IMR-90 (cell line): ENCODE results near the gene PLCG2. TPM values are rescaled to one million over a fixed set of nuclear protein-coding genes. Genes with fewer than 3 reads are reported as not detected.

Experiments
- ATAC-seq: fragments of 200-7000 bp; cut with Tn5 transposase; 2 replicates; pipeline ENCODE4 v1.9.1; 2020; ENCODE audit warnings: low read depth, mild to moderate bottlenecking, moderate library complexity
- BruUV-seq: library from RNA; stranded (reverse); fragments of 400-500 nt; replicated peaks from 2 replicates; lab custom pipeline; 2021; lab: Mats Ljungman, UMichigan
- CTCF ChIA-PET: fragments of 300-600 bp; formaldehyde crosslinking; extraction: SDS; loops from one replicate; lab custom pipeline; 2021; ENCODE audit warnings: antibody characterized with exemption; lab: Yijun Ruan, JAX
- POLR2A ChIA-PET: fragments of 300-600 bp; sonication (Branson Sonifier 250); formaldehyde crosslinking; loops from one replicate; lab custom pipeline; 2022; ENCODE audit warnings: antibody characterized with exemption; ENCODE audit not compliant: unreplicated experiment; lab: Charles Lee
- DNase-seq: peaks from one replicate; pipeline ENCODE4 v3.0.0; 2013
- H2AFZ ChIP-seq: replicated peaks from 2 replicates; pipeline ENCODE3; 2013; ENCODE audit warnings: low read length, mild to moderate bottlenecking; ENCODE audit not compliant: poor library complexity
- H2AK5ac ChIP-seq: 2 replicates; pipeline ENCODE4 v1.6.1; 2013; ENCODE audit warnings: low read depth, low read length, inconsistent platforms
- H2AK9ac ChIP-seq: replicated peaks from 2 replicates; pipeline ENCODE3; 2013; ENCODE audit warnings: mild to moderate bottlenecking, low read depth, low read length, moderate library complexity; ENCODE audit not compliant: poor library complexity
- H2BK120ac ChIP-seq: 2 replicates; pipeline ENCODE4 v1.6.1; 2013; ENCODE audit warnings: low read depth, low read length, inconsistent platforms
- H2BK15ac ChIP-seq: 3 replicates; pipeline ENCODE4 v1.6.1; 2013; ENCODE audit warnings: low read depth, low read length, inconsistent platforms
- H2BK20ac ChIP-seq: 2 replicates; pipeline ENCODE4 v1.6.1; 2013; ENCODE audit warnings: low read depth, mild to moderate bottlenecking, inconsistent platforms, low read length, moderate library complexity
- H2BK5ac ChIP-seq: 2 replicates; pipeline ENCODE4 v1.6.1; 2013; ENCODE audit warnings: mild to moderate bottlenecking, low read depth, low read length, inconsistent platforms; ENCODE audit not compliant: poor library complexity, severe bottlenecking
- H3K14ac ChIP-seq: replicated peaks from 2 replicates; pipeline ENCODE4 v1.6.1; 2013; ENCODE audit warnings: low read depth, low read length, inconsistent platforms
- H3K18ac ChIP-seq: 2 replicates; pipeline ENCODE4 v1.6.1; 2013; ENCODE audit warnings: low read depth, low read length, control low read depth
- H3K23ac ChIP-seq: 2 replicates; pipeline ENCODE4 v1.6.1; 2013; ENCODE audit warnings: low read depth, low read length, inconsistent platforms
- H3K27ac ChIP-seq: 2 replicates; pipeline ENCODE4 v1.5.1; 2013; ENCODE audit warnings: mild to moderate bottlenecking, control low read depth, low read length; ENCODE audit not compliant: insufficient read depth
- H3K27me3 ChIP-seq: 2 replicates; pipeline ENCODE4 v1.6.1; 2013; ENCODE audit warnings: low read length; ENCODE audit not compliant: control insufficient read depth, insufficient read depth
- H3K36me3 ChIP-seq: 2 replicates; pipeline ENCODE4 v1.6.1; 2013; ENCODE audit warnings: low read length, mixed read lengths; ENCODE audit not compliant: control insufficient read depth, insufficient read depth
- H3K4ac ChIP-seq: 2 replicates; pipeline ENCODE4 v1.6.1; 2013; ENCODE audit warnings: low read depth, low read length, inconsistent platforms
- H3K4me1 ChIP-seq: 2 replicates; pipeline ENCODE4 v1.6.1; 2013; ENCODE audit warnings: low read length, mixed read lengths; ENCODE audit not compliant: control insufficient read depth, insufficient read depth
- H3K4me2 ChIP-seq: 2 replicates; pipeline ENCODE4 v1.6.1; 2013; ENCODE audit warnings: low read depth, mild to moderate bottlenecking, control low read depth, low read length, moderate library complexity
- H3K4me3 ChIP-seq: 2 replicates; pipeline ENCODE4 v1.5.1; 2013; ENCODE audit warnings: low read depth, mild to moderate bottlenecking, control low read depth, low read length, moderate library complexity; ENCODE audit not compliant: insufficient read depth
- H3K56ac ChIP-seq: 2 replicates; pipeline ENCODE4 v1.6.1; 2013; ENCODE audit warnings: low read length, inconsistent platforms; ENCODE audit not compliant: insufficient read depth; ENCODE audit errors: extremely low read depth
- H3K79me1 ChIP-seq, 2 experiments: 2 replicates each; pipeline ENCODE4 v1.6.1; 2013; ENCODE audit warnings: low read length in 2 of 2, inconsistent platforms in 1 of 2, low read depth in 1 of 2
- H3K9ac ChIP-seq: 2 replicates; pipeline ENCODE4 v1.6.1; 2013; ENCODE audit warnings: low read depth, low read length, control low read depth
- H3K9me1 ChIP-seq: 2 replicates; pipeline ENCODE4 v1.6.1; 2013; ENCODE audit warnings: low read length, inconsistent platforms; ENCODE audit not compliant: insufficient read depth
- H3K9me3 ChIP-seq: 2 replicates; pipeline ENCODE4 v1.6.1; 2013; ENCODE audit warnings: low read length; ENCODE audit not compliant: control insufficient read depth, insufficient read depth
- H4K20me1 ChIP-seq: 2 replicates; pipeline ENCODE4 v1.6.1; 2013; ENCODE audit warnings: low read length, inconsistent platforms; ENCODE audit not compliant: insufficient read depth
- H4K5ac ChIP-seq: 2 replicates; pipeline ENCODE4 v1.6.1; 2013; ENCODE audit warnings: mild to moderate bottlenecking, low read depth, low read length, control low read depth
- H4K8ac ChIP-seq, 2 experiments: 2 replicates each; pipeline ENCODE4 v1.6.1; 2013; ENCODE audit warnings: low read depth in 2 of 2, low read length in 2 of 2, control low read depth in 1 of 2, inconsistent platforms in 1 of 2
- H4K91ac ChIP-seq: 2 replicates; pipeline ENCODE4 v1.6.1; 2013; ENCODE audit warnings: low read depth, low read length, inconsistent platforms; ENCODE audit not compliant: insufficient read depth
- BHLHE40 ChIP-seq: fragments of 150-350 bp; IDR thresholded peaks from 2 replicates; pipeline ENCODE4 v1.6.1; 2016; ENCODE audit warnings: mild to moderate bottlenecking, low read depth, low read length
- CTCF ChIP-seq: conservative IDR thresholded peaks from 2 replicates; pipeline ENCODE4 v1.5.1; 2012; ENCODE audit warnings: mild to moderate bottlenecking, low read depth, low read length, improper control_type of control experiment
- ELK1 ChIP-seq: fragments of 150-350 bp; IDR thresholded peaks from 2 replicates; pipeline ENCODE4 v1.6.1; 2016; ENCODE audit warnings: low read depth, mild to moderate bottlenecking, low read length, moderate library complexity, borderline replicate concordance
- MAFK ChIP-seq: IDR thresholded peaks from 2 replicates; pipeline ENCODE4 v1.6.1; 2012; ENCODE audit warnings: low read depth, low read length, improper control_type of control experiment
- MAZ ChIP-seq: IDR thresholded peaks from 2 replicates; pipeline ENCODE4 v1.6.1; 2012; ENCODE audit warnings: low read depth, mild to moderate bottlenecking, low read length, improper control_type of control experiment, moderate library complexity, borderline replicate concordance
- POLR2A ChIP-seq: IDR thresholded peaks from 2 replicates; pipeline ENCODE4 v1.6.1; 2012; ENCODE audit warnings: mild to moderate bottlenecking, low read depth, low read length
- RCOR1 ChIP-seq: IDR thresholded peaks from 2 replicates; pipeline ENCODE4 v1.6.1; 2012; ENCODE audit warnings: mild to moderate bottlenecking, low read length, improper control_type of control experiment; ENCODE audit not compliant: insufficient replicate concordance
- SMC3 ChIP-seq: fragments of 150-350 bp; IDR thresholded peaks from 2 replicates; pipeline ENCODE4 v1.6.1; 2016; ENCODE audit warnings: low read depth, mild to moderate bottlenecking, antibody characterized with exemption, low read length, moderate library complexity
- WGBS, 2 experiments: methylation state at CpG; one replicate each; pipeline versions ENCODE4 v1.1.5 to v1.1.7; 2013; ENCODE audit warnings: missing lambda C conversion rate in 2 of 2; ENCODE audit not compliant: insufficient read length in 1 of 2; ENCODE audit errors: extremely low coverage in 2 of 2; 5-methylcytosine and 5-hydroxymethylcytosine counted together
- dilution Hi-C: fragments of 300-500 bp; cut with HindIII; formaldehyde crosslinking; loops from one replicate; pipeline ENCODE4 v1.14.3; 2018; ENCODE audit warnings: low sequenced_read_pairs; ENCODE audit not compliant: unreplicated experiment
- in situ Hi-C: fragments of 300-500 bp; cut with MboI; formaldehyde crosslinking; loops from 3 replicates; pipeline ENCODE4 v1.14.3; 2019; ENCODE audit warnings: low sequenced_read_pairs, inconsistent platforms, mixed read lengths
- intact Hi-C: fragments of 100-400 bp; cut with micrococcal nuclease; formaldehyde crosslinking; loops from 2 replicates; pipeline ENCODE4 v1.10.0; 2022
- polyA plus RNA-seq, 3 experiments: library from polyadenylated mRNA; depleted of rRNA; stranded (reverse); fragments of >200 nt; gene quantifications; 2 replicates each; pipeline ENCODE4 v1.2.3, GENCODE V29; 2012; ENCODE audit warnings: low replicate concordance in 1 of 3
- total RNA-seq: library from RNA; depleted of rRNA; stranded (reverse); fragments of >200 nt; gene quantifications from 2 replicates; pipeline ENCODE4 v1.2.3, GENCODE V29; 2012

PLCG2 gene
- total and polyA plus RNA-seq, 2 of the 4 experiments (the other 2 are of a cell fraction): 0.14 to 0.18 TPM

GRCh38 chr16:81927561-81928185, 148.6 kb downstream of the PLCG2 start:
- H4K20me1 ChIP-seq: no peaks in the 10 kb centered on the region
- H3K27me3 ChIP-seq: peaks cover 10% of the 10 kb centered on the region
- no peak overlapping the region for H3K23ac ChIP-seq
- CTCF ChIA-PET: no interaction called here
- no peak overlapping the region for H3K9ac ChIP-seq
- in situ Hi-C loops (no loop called here), intact Hi-C loops (no loop called here), dilution Hi-C loops (no loop called here)
- H2BK5ac ChIP-seq: no peak overlapping the region
- no peaks in the 10 kb centered on the region for H3K9me3 ChIP-seq
- H2AK9ac ChIP-seq: no peak overlapping the region
- no peak overlapping the region for H4K5ac ChIP-seq
- H3K36me3 ChIP-seq: no peaks in the 10 kb centered on the region
- no peak overlapping the region for H3K18ac ChIP-seq
- POLR2A ChIA-PET: no interaction called here
- H2BK20ac ChIP-seq: no peak overlapping the region
- BruUV-seq: no TSS peak
- H2AFZ ChIP-seq: no peak overlapping the region
- H3K4me2 ChIP-seq: no peak overlapping the region
- H3K4ac ChIP-seq: no peak overlapping the region
- H3K14ac ChIP-seq: no peak overlapping the region
- no peak overlapping the region for H4K91ac ChIP-seq
- ATAC-seq: no peak
- no peaks in the 10 kb centered on the region for H3K9me1 ChIP-seq
- H4K8ac ChIP-seq: no peak overlapping the region
- H3K4me1 ChIP-seq: no peaks in the 10 kb centered on the region
- 80% methylated on average over 1 of the region's 5 CpGs; no CpG with 5 or more reads in 1 of the 2 experiments for WGBS, 2 experiments
- H3K79me1 ChIP-seq: no peaks in the 10 kb centered on the region
- H2BK120ac ChIP-seq: no peak overlapping the region
- H3K4me3 ChIP-seq: no peak overlapping the region
- no peak for DNase-seq
- no peak overlapping the region for H3K56ac ChIP-seq
- H3K27ac ChIP-seq: no peak overlapping the region
- H2AK5ac ChIP-seq: no peak overlapping the region
- no peak overlapping the region for H2BK15ac ChIP-seq
- no peak for TF ChIP-seq MAFK
- no peak for TF ChIP-seq RCOR1
- no peak for TF ChIP-seq MAZ
- no peak for TF ChIP-seq SMC3
- no peak for TF ChIP-seq ELK1
- TF ChIP-seq CTCF: no peak
- TF ChIP-seq BHLHE40: no peak
- TF ChIP-seq POLR2A: no peak
